Ureter (tissue), 1 donor: ENCODE results near the gene COPZ2. TPM values are rescaled to one million over a fixed set of nuclear protein-coding genes. Genes with fewer than 3 reads are reported as not detected.
"Not testable (repeated sequence)": the region's sequence is repeated elsewhere in the genome, so short reads cannot be mapped to it uniquely, and the experiment has no call there.

ENCODE experiments used
- DNase-seq: peaks from one replicate; pipeline ENCODE4 v3.0.0-alpha.2; 2020; ENCODE audit warnings: low spot score
- total RNA-seq: library from RNA; stranded (reverse); gene quantifications from one replicate; pipeline ENCODE4 v1.2.4, GENCODE V29; 2023
- donor health status: DM: yes; HTN: yes; CAD: no.

COPZ2 gene
- total RNA-seq, 1 donor from 2014 or later = 29.1 TPM

GRCh38 chr17:48004983-48005382, 32.6 kb downstream of the COPZ2 start:
- no peak for DNase-seq

GRCh38 chr17:48003417-48004151, 34.0 kb downstream of the COPZ2 start:
- DNase-seq = no peak

DNA sequence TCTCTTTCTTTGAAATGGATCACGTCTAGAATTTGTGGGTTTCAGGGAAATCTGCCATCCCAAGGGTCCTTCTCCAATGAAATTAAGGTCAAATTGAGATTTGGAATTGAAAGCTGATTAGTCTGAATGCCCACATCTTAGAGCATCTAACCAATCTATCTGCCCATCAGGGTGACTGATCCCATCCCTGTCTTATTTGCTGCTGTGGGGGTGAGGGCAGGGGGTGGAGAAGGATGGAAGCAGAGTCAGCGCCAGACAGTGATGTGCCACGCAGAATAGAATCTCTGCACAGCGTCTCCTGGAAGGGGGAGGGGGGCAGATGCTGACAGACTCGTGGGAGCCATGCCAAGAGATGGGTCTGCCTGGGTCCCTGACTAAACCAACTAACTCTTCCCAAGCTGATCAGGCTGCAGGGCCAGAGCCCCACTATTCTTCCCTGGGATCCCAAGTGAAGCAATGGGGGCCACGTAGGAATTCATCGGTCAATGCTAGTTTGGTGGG, 34.6 kb downstream of the COPZ2 start:
- DNase-seq = no peak

DNA sequence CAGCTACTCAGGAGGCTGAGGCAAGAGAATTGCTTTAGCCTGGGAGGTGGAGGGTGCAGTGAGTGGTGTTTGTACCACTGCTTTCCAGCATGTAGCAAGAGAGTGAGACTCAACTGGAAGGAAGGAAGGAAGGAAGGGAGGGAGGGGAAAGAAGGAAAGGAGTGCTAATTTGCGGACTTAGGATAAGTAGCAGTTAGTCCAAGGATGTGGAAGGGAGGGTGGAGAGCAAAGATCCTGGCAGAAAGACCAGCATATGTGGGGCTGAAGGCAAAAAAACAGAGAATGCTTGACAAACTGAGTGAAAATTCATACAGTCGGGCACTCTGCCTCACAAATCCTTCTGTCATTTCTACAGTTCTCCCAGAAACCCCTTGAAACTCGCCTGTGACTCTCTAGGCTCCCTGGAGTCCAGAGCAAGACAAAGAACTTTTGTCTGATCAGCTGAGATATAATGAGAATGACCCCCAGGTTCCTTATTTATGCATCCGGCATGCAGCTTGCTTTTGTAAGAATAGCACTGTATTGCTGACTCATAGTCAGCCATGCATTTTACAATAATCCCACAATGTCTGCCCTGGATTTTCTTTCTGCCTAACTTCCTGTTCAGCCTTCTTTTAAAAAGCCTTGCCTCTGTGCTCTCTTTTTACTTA, 35.2 kb downstream of the COPZ2 start:
- no peak for DNase-seq

DNA sequence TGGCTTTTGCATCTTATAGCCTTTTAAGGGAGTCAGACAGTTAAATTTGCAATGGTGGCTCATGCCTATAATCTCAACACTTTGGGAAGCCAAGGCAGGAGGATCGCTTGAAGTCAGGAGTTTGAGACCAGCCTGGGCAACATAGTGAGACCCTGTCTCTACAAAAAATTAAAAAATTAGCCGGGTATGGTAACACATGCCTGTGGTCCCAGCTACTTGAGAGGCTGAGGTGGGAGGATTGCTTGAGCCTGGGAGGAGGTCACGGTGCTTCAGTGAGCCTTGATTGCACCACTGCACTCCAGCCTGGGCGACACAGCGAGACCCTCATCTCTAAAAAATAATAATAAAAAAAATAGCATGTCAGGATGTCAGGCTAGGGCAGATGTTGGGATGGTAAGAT, 35.9 kb downstream of the COPZ2 start:
- not testable (repeated sequence) for DNase-seq

- no peak for DNase-seq
These were observed 36.4 kb downstream of the COPZ2 start for GRCh38 chr17:48001197-48001596.

DNA sequence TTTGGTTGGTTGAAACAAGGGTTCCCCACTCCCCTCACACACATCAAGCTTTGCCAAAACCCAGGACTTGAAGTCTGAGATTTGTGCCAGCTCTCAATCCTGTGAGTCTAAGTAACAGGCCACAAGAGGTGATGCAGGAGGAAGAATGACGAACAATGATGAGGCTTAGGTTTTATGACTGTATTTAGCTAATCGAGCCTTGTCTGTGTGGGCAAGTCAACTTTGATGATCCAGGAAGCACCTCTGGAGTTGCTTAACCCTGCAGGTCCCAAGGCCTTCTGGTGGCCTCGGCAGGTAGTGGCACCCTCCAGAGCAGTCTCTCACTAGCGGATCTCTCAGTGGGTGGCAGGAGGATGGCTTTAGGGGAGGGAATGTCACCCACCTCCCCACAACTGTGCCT, 38.0 kb downstream of the COPZ2 start:
- DNase-seq = no peak

DNA sequence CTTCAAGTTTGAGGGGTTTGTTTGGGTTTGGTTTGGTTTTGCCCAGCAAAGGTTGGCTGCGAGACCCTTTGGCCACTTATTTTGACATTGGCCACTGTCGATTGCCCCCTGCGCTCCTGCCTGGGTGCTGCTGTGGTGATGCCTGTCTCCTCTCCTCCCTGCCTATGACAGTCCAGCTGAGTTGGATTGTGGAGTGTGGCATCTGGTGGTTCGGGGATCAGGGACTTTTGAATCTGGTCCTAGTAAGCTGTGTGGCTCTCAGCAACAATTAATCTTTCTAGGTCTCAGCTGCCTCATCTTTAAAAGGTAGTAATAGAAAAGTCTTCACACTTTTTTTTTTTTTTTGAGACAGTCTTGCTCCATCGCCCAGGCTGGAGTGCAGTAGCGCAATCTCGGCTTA, 39.6 kb downstream of the COPZ2 start:
- DNase-seq = no peak

- DNase-seq = no peak
These were observed 40.0 kb downstream of the COPZ2 start for GRCh38 chr17:47997586-47997985.

DNA sequence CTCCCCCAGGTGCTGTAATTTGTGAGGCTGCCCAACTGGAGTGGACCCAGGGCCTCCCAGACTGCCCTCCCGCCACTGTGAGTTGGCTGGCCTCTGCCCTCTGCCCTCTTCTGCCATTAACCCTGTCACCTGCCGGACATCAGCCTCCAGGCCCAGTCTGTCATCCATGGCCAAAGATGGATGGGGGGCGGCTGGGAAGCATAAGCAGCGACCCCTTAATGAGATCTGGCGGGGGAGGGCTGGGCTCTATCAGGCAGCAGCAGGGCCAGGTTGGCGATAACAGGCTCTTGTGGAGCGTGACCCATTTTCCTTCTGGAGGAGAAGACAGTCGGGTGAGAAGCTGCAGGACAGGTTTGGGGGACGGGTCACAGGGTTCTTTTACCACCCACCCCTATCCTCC, 41.4 kb downstream of the COPZ2 start:
- no peak for DNase-seq

GRCh38 chr17:47995241-47995935, 42.2 kb downstream of the COPZ2 start:
- no peak for DNase-seq

- no peak for DNase-seq
These were observed 42.9 kb downstream of the COPZ2 start for GRCh38 chr17:47994724-47995123.

DNA sequence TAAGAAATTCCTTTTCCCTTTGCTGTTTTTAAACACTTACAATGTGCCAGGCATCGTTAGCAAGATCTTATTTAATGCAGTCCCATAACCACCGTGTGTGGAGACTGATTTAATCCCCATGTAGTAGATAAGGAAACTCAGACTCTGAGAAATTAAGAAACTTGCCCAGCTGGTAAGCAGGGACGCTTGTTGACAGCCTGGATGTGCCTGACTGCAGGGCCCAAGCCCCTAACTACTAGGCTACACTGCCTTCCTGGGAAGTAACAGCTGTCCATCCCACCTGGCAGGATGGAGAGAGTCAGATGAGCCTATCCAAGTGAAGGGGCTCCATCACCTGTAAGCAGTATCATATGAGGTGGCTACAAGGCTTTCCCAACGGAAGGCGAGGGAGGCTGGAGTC, 43.6 kb downstream of the COPZ2 start:
- no peak for DNase-seq

DNA sequence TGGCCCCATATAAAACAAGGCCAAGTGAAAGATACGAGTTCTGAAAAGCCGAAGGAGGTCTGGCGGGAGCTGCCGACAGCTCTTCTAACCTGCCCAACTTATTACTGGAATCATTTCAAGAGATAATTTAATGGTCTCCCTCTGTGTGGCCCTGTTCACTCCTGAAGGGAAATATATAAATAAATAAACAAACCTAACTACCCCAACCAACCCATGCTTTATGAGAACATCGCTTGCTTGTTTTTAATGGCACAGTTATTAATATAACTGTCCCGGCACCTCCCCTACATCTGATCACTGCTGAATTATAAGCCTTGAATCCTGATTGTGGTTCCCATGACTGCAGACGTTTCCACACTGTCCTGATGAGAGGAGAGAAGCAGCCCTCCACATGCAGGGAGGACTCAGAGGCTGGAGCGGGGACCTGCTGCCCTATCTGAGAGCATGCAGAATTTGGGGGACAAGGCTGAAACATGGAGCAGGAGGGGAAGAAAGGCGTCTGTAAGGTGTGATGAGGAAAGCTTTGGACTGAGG, 44.5 kb downstream of the COPZ2 start:
- DNase-seq = no peak

DNA sequence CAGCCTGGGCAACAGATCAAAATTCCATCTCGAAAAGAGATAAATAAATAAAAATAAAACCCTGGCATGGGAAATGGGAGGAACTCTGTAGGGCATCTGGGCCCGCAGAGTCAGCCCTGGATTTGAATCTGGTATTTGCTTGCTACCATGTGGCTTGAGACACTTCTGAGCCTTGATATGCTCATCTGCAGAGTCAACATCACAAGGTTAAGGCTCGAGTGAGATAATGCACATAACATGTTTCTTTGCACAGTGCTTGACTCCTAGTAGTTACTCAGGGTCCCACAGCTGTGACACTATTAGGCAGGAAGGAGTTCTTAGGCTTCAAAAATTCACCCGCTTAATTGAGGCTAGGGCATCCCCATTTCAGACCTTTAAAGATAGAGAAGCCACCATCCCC, 45.4 kb downstream of the COPZ2 start:
- no peak for DNase-seq

- DNase-seq = no peak
These were observed 46.5 kb downstream of the COPZ2 start for GRCh38 chr17:47990962-47991731.

- no peak for DNase-seq
These were observed 47.9 kb downstream of the COPZ2 start for GRCh38 chr17:47989700-47990099.

DNA sequence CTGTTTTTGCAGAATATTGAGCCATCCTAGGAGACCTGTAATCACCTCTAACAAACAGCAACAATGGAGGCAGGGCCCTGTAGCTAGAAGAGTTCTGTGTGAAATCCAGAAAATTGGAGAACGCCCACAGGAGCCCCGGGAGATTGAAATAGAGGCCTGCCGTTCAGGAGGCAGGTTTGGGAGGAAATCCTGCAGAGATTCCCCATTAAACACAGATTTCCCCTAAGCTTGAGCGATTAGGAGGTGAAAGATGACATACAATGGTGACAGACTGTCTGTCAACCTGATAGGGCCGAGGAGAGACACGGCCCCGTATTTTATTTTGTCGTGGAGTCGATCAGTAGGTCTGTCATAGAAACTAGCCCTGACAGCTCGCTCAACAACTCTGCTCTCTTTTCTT, 48.4 kb downstream of the COPZ2 start:
- no peak for DNase-seq

GRCh38 chr17:47988445-47988844, 49.2 kb downstream of the COPZ2 start:
- not testable (repeated sequence) for DNase-seq

DNA sequence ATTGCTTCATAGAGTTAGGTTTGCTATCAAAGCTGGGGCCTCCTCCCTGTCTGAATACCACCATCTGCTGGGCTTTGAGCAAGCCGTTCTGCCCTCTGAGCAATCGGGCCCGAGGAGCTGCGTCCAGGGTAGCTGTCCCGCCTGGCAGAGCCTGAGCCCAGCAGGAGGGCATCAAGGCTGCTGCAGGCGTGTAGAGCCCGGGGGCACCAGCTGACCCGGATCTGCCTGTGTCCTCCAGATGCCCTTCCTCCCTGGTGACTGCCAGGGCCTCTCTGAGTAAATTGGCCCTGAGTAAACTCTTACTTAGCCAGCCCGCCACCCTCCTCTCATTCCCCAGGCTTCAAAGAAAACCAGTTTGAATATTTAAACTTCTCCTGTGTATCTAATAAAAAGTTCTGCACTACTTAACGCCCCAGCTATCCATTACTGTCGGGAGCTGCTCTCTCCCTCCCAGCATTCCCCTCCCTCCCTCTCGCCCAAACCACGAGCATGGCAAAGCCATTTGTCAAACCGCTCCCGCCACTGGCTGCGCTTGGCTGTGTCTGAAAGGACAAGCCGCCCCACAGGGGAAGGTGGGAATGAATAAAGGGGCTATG, 50.3 kb downstream of the COPZ2 start:
- DNase-seq = no peak

GRCh38 chr17:47986520-47986919, 51.1 kb downstream of the COPZ2 start:
- DNase-seq = no peak
